Fibroblast of skin of right biceps (primary cell): ENCODE results near the gene EIF3F.
"Not testable (repeated sequence)": the region's sequence is repeated elsewhere in the genome, so short reads cannot be mapped to it uniquely, and the experiment has no call there.

ENCODE experiments used
- DNase-seq: peaks from one replicate; pipeline ENCODE4 v3.0.0-alpha.2; 2013

The EIF3F gene

GRCh38 chr11:7986768-7987559, at the start of gene EIF3F:
TSS of gene EIF3F (plus strand) at chr11:7987337. CDS start at chr11:7987353, 16 bp downstream.
- peak; percentile 100 for DNase-seq

GRCh38 chr11:7941146-7941545, 46.0 kb upstream of the EIF3F start:
- DNase-seq, result no peak

- DNase-seq, result no peak
These were observed 45.5 kb upstream of the EIF3F start, which contains the start of gene OR10A3 for GRCh38 chr11:7941608-7942007. TSS of gene OR10A3 (minus strand) at chr11:7941708. CDS start at chr11:7939520, 2,188 bp downstream.

GRCh38 chr11:7944123-7944522, 43.0 kb upstream of the EIF3F start:
- DNase-seq, result no peak

GRCh38 chr11:7949934-7950333, 37.2 kb upstream of the EIF3F start:
- DNase-seq, result no peak

GRCh38 chr11:7955191-7955590, 31.9 kb upstream of the EIF3F start:
- no peak for DNase-seq

- DNase-seq, result no peak
These were observed 22.9 kb upstream of the EIF3F start for GRCh38 chr11:7964261-7964660.

GRCh38 chr11:7964873-7965272, 22.3 kb upstream of the EIF3F start:
- DNase-seq, result peak; percentile 70

GRCh38 chr11:7965386-7965785, 21.8 kb upstream of the EIF3F start, which contains the start of gene NLRP10:
TSS of gene NLRP10 (minus strand) at chr11:7965447. CDS start at chr11:7963495, 1,952 bp downstream.
- peak; percentile 78 for DNase-seq

- no peak for DNase-seq
These were observed 20.0 kb upstream of the EIF3F start for GRCh38 chr11:7967097-7967496.

- DNase-seq, result peak; percentile 4
These were observed 19.3 kb upstream of the EIF3F start for GRCh38 chr11:7967826-7968225.

- peak; percentile 25 for DNase-seq
These were observed 18.5 kb upstream of the EIF3F start for GRCh38 chr11:7968686-7969085.

GRCh38 chr11:7969756-7970646, 17.1 kb upstream of the EIF3F start:
- DNase-seq, result peak; percentile 75

GRCh38 chr11:7971846-7972245, 15.3 kb upstream of the EIF3F start:
- peak; percentile 6 for DNase-seq

GRCh38 chr11:7973011-7973410, 14.1 kb upstream of the EIF3F start:
- DNase-seq, result peak; percentile 29

GRCh38 chr11:7974668-7975067, 12.5 kb upstream of the EIF3F start:
- DNase-seq, result peak; percentile 44

GRCh38 chr11:7977232-7977917, 9.8 kb upstream of the EIF3F start:
- DNase-seq, result peak; percentile 89

- DNase-seq, result no peak
These were observed 5.4 kb upstream of the EIF3F start for GRCh38 chr11:7981619-7982157.

- DNase-seq, result no peak
These were observed 4.5 kb upstream of the EIF3F start for GRCh38 chr11:7982582-7983119.

GRCh38 chr11:7983832-7984590, 3.1 kb upstream of the EIF3F start:
- no peak for DNase-seq

GRCh38 chr11:7987560-7987883, 385 bp downstream of the EIF3F start:
- not testable (repeated sequence) for DNase-seq
